ENCODE results near the gene PPP2R2D. TPM values are rescaled to one million over a fixed set of nuclear protein-coding genes. Genes with fewer than 3 reads are reported as not detected.

The PPP2R2D gene
- total RNA-seq, 1 experiment from 2014 or later = 40.3 TPM

- no peak overlapping the region for H3K27ac ChIP-seq (ENCODE audit: low read length)
- ChIA-PET CTCF (no interaction called here), POLR2A (ENCODE audit: unreplicated experiment) (no interaction called here)
- H4K20me1 ChIP-seq (ENCODE audit: low read length) = no peaks in the 10 kb centered on the region
- no peaks in the 10 kb centered on the region for H3K9me2 ChIP-seq (replicated peaks; ENCODE audit: low read length)
- H3K36me3 ChIP-seq (ENCODE audit: low read depth, low read length) = no peaks in the 10 kb centered on the region; the same call in 1 of the 2 replicates
- no peak overlapping the region for H3K9ac ChIP-seq (ENCODE audit: low read length)
- H3K79me2 ChIP-seq (ENCODE audit: low read length) = no peaks in the 10 kb centered on the region
- H3K9me3 ChIP-seq (ENCODE audit: low read length) = no peaks in the 10 kb centered on the region
- no peak overlapping the region for H2AFZ ChIP-seq (ENCODE audit: low read length)
- DNase-seq (no peak), ATAC-seq (no peak)
- no peak overlapping the region for H3K4me3 ChIP-seq (ENCODE audit: low read length)
- H3K27me3 ChIP-seq (ENCODE audit: low read length) = no peaks in the 10 kb centered on the region
- TSS peak; percentile 26 for BruUV-seq (replicated peaks)
- H3K4me1 ChIP-seq (ENCODE audit: insufficient read depth, low read length) = no peaks in the 10 kb centered on the region
- no peak overlapping the region for H3K4me2 ChIP-seq (ENCODE audit: low read length)
- TF ChIP-seq EZH2phosphoT487 (IDR thresholded peaks at IDR 0.05; ENCODE audit: borderline replicate concordance, low read length) (no peak), EZH2 (IDR thresholded peaks at IDR 0.05; ENCODE audit: low read length, unreplicated experiment) (no peak), CTCF (conservative IDR thresholded peaks at IDR 0.05; ENCODE audit: low read depth, low read length) (no peak)
- intact Hi-C loops (cut with micrococcal nuclease) = no loop called here
- no peaks in the 10 kb centered on the region for H3F3A ChIP-seq (ENCODE audit: low read length, unreplicated experiment)
Measured at GRCh38 chr10:131955591-131956340, 55.0 kb downstream of the PPP2R2D start.

- Histone ChIP-seq H3K4me3 (ENCODE audit: low read length) (no peak overlapping the region), H3K9me2 (replicated peaks; ENCODE audit: low read length) (no peaks in the 10 kb centered on the region), H3F3A (ENCODE audit: low read length, unreplicated experiment) (no peaks in the 10 kb centered on the region), H4K20me1 (ENCODE audit: low read length) (no peaks in the 10 kb centered on the region), H3K27me3 (ENCODE audit: low read length) (no peaks in the 10 kb centered on the region), H2AFZ (ENCODE audit: low read length) (no peak overlapping the region), H3K9me3 (ENCODE audit: low read length) (no peaks in the 10 kb centered on the region), H3K79me2 (ENCODE audit: low read length) (no peaks in the 10 kb centered on the region), H3K9ac (ENCODE audit: low read length) (no peak overlapping the region), H3K36me3 (ENCODE audit: low read depth, low read length) (no peaks in the 10 kb centered on the region; the same call in 1 of the 2 replicates), H3K4me2 (ENCODE audit: low read length) (no peak overlapping the region), H3K4me1 (ENCODE audit: insufficient read depth, low read length) (no peaks in the 10 kb centered on the region), H3K27ac (ENCODE audit: low read length) (no peak overlapping the region)
- ChIA-PET CTCF (no interaction called here), POLR2A (ENCODE audit: unreplicated experiment) (no interaction called here)
- no peak for DNase-seq
- no peak for ATAC-seq
- TF ChIP-seq EZH2phosphoT487 (IDR thresholded peaks at IDR 0.05; ENCODE audit: borderline replicate concordance, low read length) (no peak), CTCF (conservative IDR thresholded peaks at IDR 0.05; ENCODE audit: low read depth, low read length) (no peak), EZH2 (IDR thresholded peaks at IDR 0.05; ENCODE audit: low read length, unreplicated experiment) (no peak)
- intact Hi-C loops (cut with micrococcal nuclease) = no loop called here
- BruUV-seq (replicated peaks) = no TSS peak
Measured at GRCh38 chr10:131959841-131960240, 59.0 kb downstream of the PPP2R2D start.

- H2AFZ ChIP-seq (ENCODE audit: low read length) = no peak overlapping the region
- ATAC-seq (no peak), DNase-seq (no peak)
- BruUV-seq (replicated peaks) = no TSS peak
- no peak overlapping the region for H3K4me2 ChIP-seq (ENCODE audit: low read length)
- no peaks in the 10 kb centered on the region; the same call in 1 of the 2 replicates for H3K36me3 ChIP-seq (ENCODE audit: low read depth, low read length)
- no peaks in the 10 kb centered on the region for H4K20me1 ChIP-seq (ENCODE audit: low read length)
- H3K4me3 ChIP-seq (ENCODE audit: low read length) = no peak overlapping the region
- H3K27ac ChIP-seq (ENCODE audit: low read length) = no peak overlapping the region
- POLR2A ChIA-PET (ENCODE audit: unreplicated experiment) = no interaction called here
- H3F3A ChIP-seq (ENCODE audit: low read length, unreplicated experiment) = no peaks in the 10 kb centered on the region
- H3K27me3 ChIP-seq (ENCODE audit: low read length) = no peaks in the 10 kb centered on the region
- H3K4me1 ChIP-seq (ENCODE audit: insufficient read depth, low read length) = no peaks in the 10 kb centered on the region
- intact Hi-C loops (cut with micrococcal nuclease) = no loop called here
- H3K79me2 ChIP-seq (ENCODE audit: low read length) = no peaks in the 10 kb centered on the region
- no peaks in the 10 kb centered on the region for H3K9me2 ChIP-seq (replicated peaks; ENCODE audit: low read length)
- TF ChIP-seq CTCF (conservative IDR thresholded peaks at IDR 0.05; ENCODE audit: low read depth, low read length) = no peak
- TF ChIP-seq EZH2 (IDR thresholded peaks at IDR 0.05; ENCODE audit: low read length, unreplicated experiment) = no peak
- no peak for TF ChIP-seq EZH2phosphoT487 (IDR thresholded peaks at IDR 0.05; ENCODE audit: borderline replicate concordance, low read length)
- CTCF ChIA-PET = no interaction called here
- no peak overlapping the region for H3K9ac ChIP-seq (ENCODE audit: low read length)
- no peaks in the 10 kb centered on the region for H3K9me3 ChIP-seq (ENCODE audit: low read length)
Measured at GRCh38 chr10:131960631-131961046, 59.8 kb downstream of the PPP2R2D start.

Data from PC-3 (cell line).